HG03378 (cell line): Measurements from ENCODE around the gene ITGA1.
"Not testable (repeated sequence)": the region's sequence is repeated elsewhere in the genome, so short reads cannot be mapped to it uniquely, and the experiment has no call there.

ENCODE experiments used
- ATAC-seq: cut with Tn5 transposase; IDR thresholded peaks from one replicate; pipeline ENCODE4 v1.9.1; 2021; ENCODE audit warnings: mild to moderate bottlenecking, moderate library complexity; ENCODE audit not compliant: unreplicated experiment

ITGA1 gene

GRCh38 chr5:52947208-52947607 is 159.5 kb downstream of the ITGA1 start:
- no peak for ATAC-seq

GRCh38 chr5:52947851-52948250 is 160.1 kb downstream of the ITGA1 start:
- ATAC-seq: no peak

- ATAC-seq: peak; percentile 100
These were observed 160.8 kb downstream of the ITGA1 start for GRCh38 chr5:52948418-52949076.

GRCh38 chr5:52950686-52951085 is 163.0 kb downstream of the ITGA1 start:
- ATAC-seq: no peak

GRCh38 chr5:52952483-52952882 is 164.8 kb downstream of the ITGA1 start:
- ATAC-seq: no peak

- no peak for ATAC-seq
These were observed 168.3 kb downstream of the ITGA1 start for GRCh38 chr5:52956014-52956413.

- peak; percentile 74 for ATAC-seq
These were observed 169.4 kb downstream of the ITGA1 start for GRCh38 chr5:52956915-52957747.

GRCh38 chr5:52961274-52961681 is 173.6 kb downstream of the ITGA1 start:
- no peak for ATAC-seq

GRCh38 chr5:52963636-52964035 is 175.9 kb downstream of the ITGA1 start:
- no peak for ATAC-seq

GRCh38 chr5:52964138-52964537 is 176.4 kb downstream of the ITGA1 start:
- no peak for ATAC-seq

- not testable (repeated sequence) for ATAC-seq
These were observed 188.4 kb downstream of the ITGA1 start for GRCh38 chr5:52976157-52976556.

GRCh38 chr5:52977264-52977897 is 189.7 kb downstream of the ITGA1 start:
- ATAC-seq: no peak

GRCh38 chr5:52981507-52981906 is 193.8 kb downstream of the ITGA1 start:
- ATAC-seq: no peak

- no peak for ATAC-seq
These were observed 196.3 kb downstream of the ITGA1 start for GRCh38 chr5:52983731-52984636.

- no peak for ATAC-seq
These were observed 197.6 kb downstream of the ITGA1 start for GRCh38 chr5:52985306-52985705.

GRCh38 chr5:52987711-52988331 is 200.1 kb downstream of the ITGA1 start:
- ATAC-seq: no peak

GRCh38 chr5:52988335-52989024 is 200.8 kb downstream of the ITGA1 start:
- no peak for ATAC-seq

- no peak for ATAC-seq
These were observed 201.5 kb downstream of the ITGA1 start, which contains the start of gene ITGA2 for GRCh38 chr5:52989025-52989780. Gene ITGA2, plus strand, starts transcription at chr5:52989352. Its CDS starts 117 bp downstream, at chr5:52989469.
